ENCODE results near the gene CTNNA2. TPM values are rescaled to one million over a fixed set of nuclear protein-coding genes. Genes with fewer than 3 reads are reported as not detected.

The CTNNA2 gene
- total and polyA plus RNA-seq, 11 donors = 0.20 to 0.81 TPM; not detected in 9

GRCh38 chr2:79860228-79861058 lies 347.6 kb downstream of the CTNNA2 start:
- no peaks in the 10 kb centered on the region for H3K4me1 ChIP-seq
- TF ChIP-seq CTCF (IDR thresholded peaks at IDR 0.05) (peak in 7 of 12 donors; percentile 10 to 38 (median 21)), POLR2A (IDR thresholded peaks at IDR 0.05) (no peak)
- ATAC-seq (no peak), DNase-seq (no peak)
- no peaks in the 10 kb centered on the region for H3K36me3 ChIP-seq
- H3K27me3 ChIP-seq = peaks cover 0 to 8% (median 0%) of the 10 kb centered on the region in 9 donors
- no peak overlapping the region for H3K27ac ChIP-seq
- 20 to 27% (median 22%) methylated on average over 10 of the region's 10 CpGs for WGBS, 4 donors
- H3K9me3 ChIP-seq = no peaks in the 10 kb centered on the region
- intact Hi-C loops (cut with DNase I) = no loop called here
- H3K4me3 ChIP-seq = no peak overlapping the region

GRCh38 chr2:79861059-79861374 lies 348.2 kb downstream of the CTNNA2 start:
- TF ChIP-seq CTCF (IDR thresholded peaks at IDR 0.05) (no peak), POLR2A (IDR thresholded peaks at IDR 0.05) (no peak)
- Histone ChIP-seq H3K27ac (no peak overlapping the region), H3K4me1 (no peaks in the 10 kb centered on the region), H3K27me3 (peaks cover 0 to 8% (median 0%) of the 10 kb centered on the region in 9 donors), H3K36me3 (no peaks in the 10 kb centered on the region), H3K4me3 (no peak overlapping the region), H3K9me3 (no peaks in the 10 kb centered on the region)
- DNase-seq = no peak
- WGBS, 4 donors = 30 to 43% (median 42%) methylated on average over 1 of the region's 1 CpG
- ATAC-seq = no peak
- intact Hi-C loops (cut with DNase I) = no loop called here

GRCh38 chr2:79862756-79863155 lies 349.9 kb downstream of the CTNNA2 start:
- Histone ChIP-seq H3K36me3 (no peaks in the 10 kb centered on the region), H3K27me3 (peaks cover 0 to 8% (median 0%) of the 10 kb centered on the region in 9 donors), H3K27ac (no peak overlapping the region), H3K4me1 (no peaks in the 10 kb centered on the region), H3K9me3 (no peaks in the 10 kb centered on the region), H3K4me3 (no peak overlapping the region)
- TF ChIP-seq CTCF (IDR thresholded peaks at IDR 0.05) (no peak), POLR2A (IDR thresholded peaks at IDR 0.05) (no peak)
- intact Hi-C loops (cut with DNase I) = no loop called here
- no peak for DNase-seq
- 7 to 22% (median 10%) methylated on average over 1 of the region's 1 CpG for WGBS, 4 donors
- no peak for ATAC-seq

GRCh38 chr2:79872656-79873055 lies 359.8 kb downstream of the CTNNA2 start:
- ATAC-seq = no peak
- no peak for DNase-seq
- Histone ChIP-seq H3K27ac (no peak overlapping the region), H3K36me3 (no peaks in the 10 kb centered on the region), H3K27me3 (no peaks in the 10 kb centered on the region), H3K4me3 (no peak overlapping the region), H3K9me3 (no peaks in the 10 kb centered on the region), H3K4me1 (no peaks in the 10 kb centered on the region)
- intact Hi-C loops (cut with DNase I) = no loop called here
- WGBS, 4 donors = 59 to 78% (median 70%) methylated on average over 2 of the region's 2 CpGs
- no peak for TF ChIP-seq POLR2A (IDR thresholded peaks at IDR 0.05)
- TF ChIP-seq CTCF (IDR thresholded peaks at IDR 0.05) = no peak
